ENCODE measurements around the gene CLSTN1. TPM values are rescaled to one million over a fixed set of nuclear protein-coding genes. Genes with fewer than 3 reads are reported as not detected.

The CLSTN1 gene
- total RNA-seq, 1 experiment from 2014 or later = 106 TPM

- peaks cover 7% of the 10 kb centered on the region for H3K36me3 Mint-ChIP-seq (ENCODE audit: insufficient read depth, unreplicated experiment)
- H3K4me1 Mint-ChIP-seq (ENCODE audit: insufficient read depth, unreplicated experiment) = peaks cover 8% of the 10 kb centered on the region
- CTCF ChIA-PET = interaction anchor here (0.6 to 5.8 kb wide), 3 partner anchors 17 to 81 kb away, joined by 4 to 190 read pairs (median 4); no protein-coding TSS in a partner anchor
- no TSS peak for BruUV-seq (replicated peaks)
- no peaks in the 10 kb centered on the region for H3K9me3 Mint-ChIP-seq (ENCODE audit: unreplicated experiment)
- H3K4me3 Mint-ChIP-seq (ENCODE audit: unreplicated experiment) = no peak overlapping the region
- H3K27ac Mint-ChIP-seq (ENCODE audit: low read depth, unreplicated experiment) = no peak overlapping the region
- POLR2A ChIA-PET = interaction anchor here (1.2 kb wide), 1 partner anchor 38 kb away, joined by 3 read pairs; no protein-coding TSS in a partner anchor
- no peak for DNase-seq (ENCODE audit: unreplicated experiment)
- H3K27me3 Mint-ChIP-seq (ENCODE audit: insufficient read depth, unreplicated experiment) = no peaks in the 10 kb centered on the region
- TF ChIP-seq CTCF (IDR thresholded peaks at IDR 0.05; ENCODE audit: unreplicated experiment) = no peak
- intact Hi-C loops (cut with micrococcal nuclease) = no loop called here
These were observed 36.1 kb downstream of the CLSTN1 start for GRCh38 chr1:9787702-9788101.

- CTCF ChIA-PET = interaction anchor here (0.5 to 5.8 kb wide), 18 partner anchors 8 to 197 kb away, joined by 3 to 190 read pairs (median 8); no protein-coding TSS in a partner anchor
- Mint-ChIP-seq H3K4me1 (ENCODE audit: insufficient read depth, unreplicated experiment) (no peaks in the 10 kb centered on the region), H3K4me3 (ENCODE audit: unreplicated experiment) (no peak overlapping the region), H3K27ac (ENCODE audit: low read depth, unreplicated experiment) (no peak overlapping the region), H3K27me3 (ENCODE audit: insufficient read depth, unreplicated experiment) (no peaks in the 10 kb centered on the region), H3K36me3 (ENCODE audit: insufficient read depth, unreplicated experiment) (peaks cover 7% of the 10 kb centered on the region), H3K9me3 (ENCODE audit: unreplicated experiment) (no peaks in the 10 kb centered on the region)
- DNase-seq (ENCODE audit: unreplicated experiment) = no peak
- intact Hi-C loops (cut with micrococcal nuclease) = no loop called here
- TF ChIP-seq CTCF (IDR thresholded peaks at IDR 0.05; ENCODE audit: unreplicated experiment) = no peak
- POLR2A ChIA-PET = interaction anchor here (0.6 to 2.1 kb wide), 8 partner anchors 19 to 104 kb away, joined by 3 to 8 read pairs (median 6); no protein-coding TSS in a partner anchor
- BruUV-seq (replicated peaks) = no TSS peak
These were observed 38.4 kb downstream of the CLSTN1 start for GRCh38 chr1:9785406-9785805.

- CTCF ChIA-PET = interaction anchor here (0.5 to 5.8 kb wide), 43 partner anchors 9 to 1893 kb away, joined by 3 to 190 read pairs (median 5); no protein-coding TSS in a partner anchor
These were observed 39.1 kb downstream of the CLSTN1 start for GRCh38 chr1:9784508-9785133.

More at GRCh38 chr1:9784508-9785133, 39.1 kb downstream of the CLSTN1 start:
- H3K36me3 Mint-ChIP-seq (ENCODE audit: insufficient read depth, unreplicated experiment) = peaks cover 7% of the 10 kb centered on the region
- H3K4me3 Mint-ChIP-seq (ENCODE audit: unreplicated experiment) = no peak overlapping the region
- no peak overlapping the region for H3K27ac Mint-ChIP-seq (ENCODE audit: low read depth, unreplicated experiment)
- TF ChIP-seq CTCF (IDR thresholded peaks at IDR 0.05; ENCODE audit: unreplicated experiment) = peak; percentile 77
- H3K9me3 Mint-ChIP-seq (ENCODE audit: unreplicated experiment) = no peaks in the 10 kb centered on the region
- peak; percentile 75 for DNase-seq (ENCODE audit: unreplicated experiment)
- POLR2A ChIA-PET = interaction anchor here (0.6 to 2.1 kb wide), 15 partner anchors 18 to 245 kb away, joined by 3 to 11 read pairs (median 4); partner anchors contain the start of genes LZIC, NMNAT1 and SLC25A33
- intact Hi-C loops (cut with micrococcal nuclease) = loop anchor here (1.0 to 5.0 kb wide), 3 partner anchors 41 to 157 kb away; no protein-coding TSS in a partner anchor
- H3K27me3 Mint-ChIP-seq (ENCODE audit: insufficient read depth, unreplicated experiment) = no peaks in the 10 kb centered on the region
- BruUV-seq (replicated peaks) = no TSS peak
- no peaks in the 10 kb centered on the region for H3K4me1 Mint-ChIP-seq (ENCODE audit: insufficient read depth, unreplicated experiment)

Data from MCF 10A (cell line).